A204.1 (cell line): ENCODE results near the gene SH3TC2.

Experiments
- FAIRE-seq: peaks from 2 replicates; lab custom pipeline; 2012; peaks lifted over from hg19 to GRCh38; lab: Jason Lieb, UNC

SH3TC2 gene

GRCh38 chr5:148969291-148969690 is 93.6 kb downstream of the SH3TC2 start:
- no peak for FAIRE-seq

GRCh38 chr5:148968311-148968710 is 94.6 kb downstream of the SH3TC2 start:
- no peak for FAIRE-seq

DNA sequence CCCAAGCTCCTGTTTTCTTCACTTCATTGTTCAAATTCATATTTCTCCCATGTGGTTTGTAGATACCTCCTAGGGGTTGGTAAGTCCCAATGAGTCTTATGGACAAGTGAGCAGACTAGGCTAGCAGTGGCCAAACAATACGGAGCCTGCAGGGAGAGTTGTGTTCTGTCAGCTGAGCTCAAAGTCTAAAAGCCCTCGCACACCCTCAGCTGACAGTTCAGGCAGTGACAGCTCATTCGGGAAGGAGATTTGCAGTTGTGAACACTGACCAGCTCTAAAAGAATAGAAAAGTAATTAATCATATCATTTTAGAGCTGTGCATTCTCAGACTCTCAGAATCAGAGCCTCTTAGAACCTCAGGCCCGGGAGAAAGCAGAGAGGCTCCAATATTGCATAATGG is 95.1 kb downstream of the SH3TC2 start:
- FAIRE-seq, result no peak

DNA sequence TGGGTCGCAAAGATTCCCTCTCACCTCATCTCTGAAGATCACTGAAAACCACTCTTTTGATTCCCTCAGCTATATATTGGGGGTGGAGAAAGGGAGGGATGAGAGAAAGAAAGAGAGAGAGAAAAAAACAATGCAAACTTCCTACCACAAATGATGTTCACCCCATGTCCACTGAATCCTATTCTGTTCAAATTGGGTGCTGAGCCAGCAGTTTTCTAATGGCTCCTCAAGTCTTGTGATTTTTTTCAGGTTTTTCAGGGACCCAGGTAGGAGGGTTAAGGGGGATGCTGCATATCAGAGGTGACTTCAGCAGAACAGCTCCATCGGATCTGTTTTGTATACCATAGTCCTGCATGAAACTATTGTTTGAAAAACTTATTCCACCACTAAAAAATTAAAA is 95.9 kb downstream of the SH3TC2 start:
- no peak for FAIRE-seq

DNA sequence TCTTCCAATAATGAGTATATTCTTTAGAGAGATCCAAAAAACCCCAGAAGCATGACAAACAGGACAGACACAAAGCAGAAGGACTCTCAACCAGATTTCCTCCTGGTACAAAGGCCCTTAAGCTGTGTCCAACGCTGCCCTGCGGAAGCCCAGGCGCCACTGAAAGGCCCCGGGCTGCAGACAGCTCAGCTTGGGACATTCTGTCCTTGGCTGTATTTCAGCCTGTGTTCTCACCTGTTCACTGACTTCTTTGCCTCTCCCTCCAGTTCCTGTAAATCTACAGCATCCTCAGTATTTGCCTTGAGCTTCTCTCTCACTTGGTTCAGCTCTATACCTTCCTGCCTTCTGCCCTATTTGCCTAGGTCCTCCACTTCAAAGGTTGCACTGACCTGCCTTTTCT is 96.5 kb downstream of the SH3TC2 start:
- FAIRE-seq, result no peak

DNA sequence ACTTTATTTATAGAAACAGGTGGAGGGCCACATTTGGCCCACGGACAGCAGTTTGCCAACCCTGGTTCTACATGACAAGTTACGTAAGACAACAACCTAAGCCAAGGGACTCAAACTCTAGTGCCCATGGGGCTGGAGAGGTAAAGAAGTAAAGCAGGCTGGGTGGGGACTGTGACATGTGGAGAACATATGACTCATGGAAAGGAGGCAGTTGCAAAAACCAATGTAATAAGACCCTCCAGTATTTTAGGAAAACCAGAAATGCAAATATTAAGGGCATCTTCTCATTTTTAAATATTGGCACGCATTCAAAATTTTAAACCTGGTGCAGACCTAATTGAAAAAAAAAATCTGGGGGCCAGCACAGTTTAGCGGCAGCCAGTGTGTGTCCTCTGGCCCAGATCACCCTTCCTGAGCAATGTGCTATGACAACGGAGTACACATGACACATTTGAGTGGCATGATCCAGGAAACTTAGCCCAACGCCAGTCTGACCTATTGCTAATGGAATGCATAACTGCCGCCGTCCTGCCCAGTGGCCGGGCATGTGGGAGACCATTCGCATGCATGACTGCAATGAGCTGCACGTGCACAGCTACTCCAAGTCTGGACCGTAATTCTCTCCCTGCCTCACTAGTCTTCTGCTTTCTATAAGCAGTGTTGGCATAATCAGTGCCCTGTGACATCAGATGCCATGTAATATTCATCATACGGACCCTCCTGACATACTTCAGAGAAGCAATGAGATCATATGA is 97.2 kb downstream of the SH3TC2 start:
- FAIRE-seq, result no peak

DNA sequence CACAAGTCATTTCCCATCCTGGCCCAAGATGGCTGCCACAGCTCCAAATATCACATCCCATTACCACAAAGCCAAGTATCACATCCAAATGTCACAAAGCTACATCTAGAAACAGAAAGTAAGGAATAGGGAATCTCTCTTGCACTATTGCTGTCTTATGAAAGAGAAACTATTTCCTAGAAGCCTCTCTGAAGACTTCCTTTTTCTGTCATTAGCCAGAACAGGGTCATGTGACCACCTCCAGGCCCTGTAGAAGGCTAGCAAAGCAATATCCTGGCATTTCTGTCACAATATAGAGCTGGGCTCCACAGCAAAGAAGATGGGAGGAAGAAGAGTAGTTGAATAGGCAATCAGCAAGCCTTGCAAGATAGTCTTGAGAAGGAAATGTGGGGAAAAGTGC is 99.2 kb downstream of the SH3TC2 start:
- FAIRE-seq, result no peak

DNA sequence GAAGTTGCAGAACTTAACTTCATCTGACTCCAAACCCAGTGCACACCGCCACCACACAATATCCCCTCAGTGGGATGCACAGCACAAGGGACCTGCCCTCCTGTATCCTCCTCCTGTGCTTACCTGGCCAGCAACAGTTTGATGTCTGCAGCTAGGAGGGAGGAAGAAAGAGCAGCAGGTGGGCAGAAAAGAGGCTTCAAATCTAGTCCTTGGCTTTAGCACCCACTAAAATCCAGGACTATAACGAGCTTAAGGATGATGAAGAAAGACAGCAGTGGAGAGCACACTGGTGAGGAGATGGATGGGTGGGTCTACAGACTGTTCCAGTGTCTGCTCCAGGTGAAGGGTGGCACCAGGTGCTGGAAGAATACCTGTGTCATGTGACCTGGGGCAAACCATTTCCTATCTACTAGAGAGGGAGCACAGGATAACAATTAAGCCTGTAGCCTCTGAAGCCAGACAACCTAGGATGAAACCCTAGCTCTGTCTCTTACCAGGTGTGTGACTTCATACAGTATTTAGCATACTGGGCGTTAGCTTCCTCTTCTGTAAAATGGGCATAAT is 100.0 kb downstream of the SH3TC2 start:
- FAIRE-seq, result no peak

GRCh38 chr5:148962200-148962550 is 100.7 kb downstream of the SH3TC2 start:
- no peak for FAIRE-seq

GRCh38 chr5:148961261-148962199 is 101.3 kb downstream of the SH3TC2 start:
- no peak for FAIRE-seq

- FAIRE-seq, result no peak
These were observed 102.6 kb downstream of the SH3TC2 start for GRCh38 chr5:148960070-148960769.

- FAIRE-seq, result peak; percentile 46
These were observed 105.2 kb downstream of the SH3TC2 start for GRCh38 chr5:148957591-148958202.

DNA sequence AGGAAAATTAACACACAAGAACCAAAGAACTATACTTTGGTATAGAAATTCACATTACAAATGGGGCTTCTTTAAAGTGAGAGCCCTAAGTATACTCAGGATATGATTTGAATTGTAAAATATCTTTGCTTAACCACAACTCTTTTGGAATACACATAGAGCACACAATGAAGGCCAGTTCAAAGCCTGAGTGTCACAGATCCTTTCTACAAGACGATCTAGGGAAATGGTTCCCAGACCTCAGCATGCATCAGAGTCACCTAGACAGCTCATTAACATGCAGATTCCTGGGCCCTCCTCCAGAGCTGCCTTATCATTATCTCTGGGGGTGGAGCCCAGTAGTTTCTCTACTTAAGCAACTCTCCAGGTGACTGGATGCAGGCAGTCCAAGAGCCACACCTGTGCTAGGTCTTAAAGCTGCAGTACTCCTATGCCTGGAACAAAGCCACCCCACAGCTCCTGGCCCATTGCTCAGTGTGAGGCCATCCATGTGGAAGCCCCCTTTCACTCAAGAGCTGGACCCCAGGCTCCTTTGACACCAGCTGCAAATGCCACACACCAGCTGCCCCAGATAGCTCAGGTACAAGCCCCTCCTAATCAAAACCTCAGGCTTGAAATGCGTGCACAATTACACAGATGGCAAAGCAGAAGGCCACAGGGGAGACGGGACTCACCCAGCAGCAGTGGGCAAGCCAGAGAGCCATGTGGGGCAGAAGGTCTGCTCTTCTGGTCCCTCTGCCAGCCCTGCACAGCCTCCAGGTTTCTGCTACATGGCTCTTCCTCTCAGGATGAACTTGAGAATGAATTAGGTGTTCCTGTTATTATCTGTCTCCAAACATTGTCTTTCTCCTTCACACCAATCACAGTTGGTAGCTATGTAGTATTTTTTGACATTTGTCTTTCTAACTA is 106.1 kb downstream of the SH3TC2 start:
- FAIRE-seq, result no peak
